GM19099 (cell line): ENCODE results near the gene BCAS4.

Experiments used
- POLR2A ChIP-seq: IDR thresholded peaks from 3 replicates; pipeline ENCODE4 v1.6.1; 2011; ENCODE audit warnings: low read depth; ENCODE audit not compliant: insufficient read length; ENCODE audit errors: extremely low read depth

The BCAS4 gene

DNA sequence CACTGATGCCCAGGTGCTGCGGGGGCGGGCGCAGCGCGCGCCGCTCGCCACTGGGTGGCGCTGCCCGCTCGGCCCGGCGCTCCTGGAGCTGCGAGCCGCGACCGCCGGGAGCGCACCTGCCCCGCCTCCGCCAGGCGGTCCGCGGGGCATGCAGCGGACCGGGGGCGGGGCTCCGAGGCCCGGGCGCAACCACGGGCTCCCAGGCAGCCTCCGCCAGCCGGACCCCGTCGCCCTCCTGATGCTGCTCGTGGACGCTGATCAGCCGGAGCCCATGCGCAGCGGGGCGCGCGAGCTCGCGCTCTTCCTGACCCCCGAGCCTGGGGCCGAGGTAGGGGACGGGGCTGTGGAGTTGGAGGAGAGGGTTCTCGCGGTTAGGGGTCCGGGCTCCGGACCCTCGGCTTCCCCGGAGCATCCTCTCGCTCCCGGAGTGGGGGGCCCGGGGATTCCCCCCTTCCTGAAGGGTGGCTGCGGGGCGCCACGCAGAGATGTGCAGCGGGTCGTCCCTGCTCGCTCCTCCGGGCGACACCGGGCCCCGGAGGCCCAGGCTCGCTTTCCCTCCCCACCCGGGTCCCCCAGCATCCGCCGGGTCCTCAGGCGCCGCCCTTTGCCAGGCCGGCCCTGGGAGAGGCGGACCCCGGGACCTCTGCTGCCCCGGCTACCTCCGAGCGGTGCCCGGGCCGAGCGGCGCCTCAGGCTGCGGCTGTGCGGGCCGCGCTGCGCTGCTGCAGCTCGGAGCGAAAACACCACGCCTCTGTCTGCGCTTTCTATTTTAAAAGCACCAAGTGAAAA lies at the start of gene BCAS4:
TSS of gene BCAS4 (plus strand) at position 216 of the 789 bp plus-strand sequence. CDS start at position 239, 23 bp downstream.
- TF ChIP-seq POLR2A, result peak; percentile 62

DNA sequence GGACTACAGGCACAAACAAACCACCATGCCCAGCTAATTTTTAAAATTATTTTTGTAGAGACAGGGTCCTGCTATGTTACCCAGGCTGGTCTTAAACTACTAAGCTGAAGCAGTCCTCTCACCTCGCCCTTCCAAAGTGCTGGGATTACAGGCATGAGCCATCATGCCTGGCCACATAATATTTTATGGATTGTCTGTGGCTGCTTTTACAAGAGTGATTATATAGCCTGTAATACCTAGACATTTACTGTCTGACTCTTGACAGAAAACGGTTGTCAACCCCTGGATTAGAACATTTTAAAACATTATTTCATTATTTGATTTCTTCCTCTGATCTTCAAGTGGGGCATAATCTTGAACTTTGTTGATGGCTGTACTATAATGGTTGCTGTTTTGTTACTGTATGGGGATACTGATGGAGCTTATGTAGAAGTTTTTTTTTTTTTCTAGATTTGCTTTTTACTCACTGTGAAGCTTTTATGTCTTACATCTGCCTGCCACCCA lies 49.2 kb upstream of the BCAS4 start:
- no peak for TF ChIP-seq POLR2A

- TF ChIP-seq POLR2A, result no peak
Measured at GRCh38 chr20:50746138-50746940, 48.5 kb upstream of the BCAS4 start.

GRCh38 chr20:50747275-50747674 lies 47.6 kb upstream of the BCAS4 start:
- no peak for TF ChIP-seq POLR2A

- TF ChIP-seq POLR2A, result no peak
Measured at GRCh38 chr20:50750145-50750671, 44.7 kb upstream of the BCAS4 start.

GRCh38 chr20:50753152-50753551 lies 41.7 kb upstream of the BCAS4 start:
- TF ChIP-seq POLR2A, result no peak

DNA sequence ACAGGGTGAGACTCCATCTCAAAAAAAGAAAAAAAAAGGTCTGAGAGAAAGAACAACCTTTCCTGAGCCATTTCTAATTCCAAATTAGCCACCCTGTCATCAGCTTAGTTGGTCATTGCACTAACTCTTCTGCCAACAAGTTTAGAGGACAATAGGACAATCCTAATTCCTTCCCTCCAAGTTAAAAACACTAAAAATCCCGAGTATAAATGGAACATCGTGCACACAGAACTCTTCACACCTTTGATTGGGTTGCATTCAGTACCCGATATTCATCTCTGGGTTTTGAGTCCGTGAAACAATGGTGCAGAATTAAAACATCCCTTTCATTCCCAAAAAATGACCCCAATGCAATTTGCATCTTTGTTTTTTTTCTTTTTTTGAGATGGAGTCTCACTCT lies 40.4 kb upstream of the BCAS4 start:
- no peak for TF ChIP-seq POLR2A

GRCh38 chr20:50756447-50756846 lies 38.4 kb upstream of the BCAS4 start:
- no peak for TF ChIP-seq POLR2A

GRCh38 chr20:50758469-50758868 lies 36.4 kb upstream of the BCAS4 start:
- no peak for TF ChIP-seq POLR2A

- TF ChIP-seq POLR2A, result no peak
Measured at GRCh38 chr20:50758992-50759391, 35.9 kb upstream of the BCAS4 start.

DNA sequence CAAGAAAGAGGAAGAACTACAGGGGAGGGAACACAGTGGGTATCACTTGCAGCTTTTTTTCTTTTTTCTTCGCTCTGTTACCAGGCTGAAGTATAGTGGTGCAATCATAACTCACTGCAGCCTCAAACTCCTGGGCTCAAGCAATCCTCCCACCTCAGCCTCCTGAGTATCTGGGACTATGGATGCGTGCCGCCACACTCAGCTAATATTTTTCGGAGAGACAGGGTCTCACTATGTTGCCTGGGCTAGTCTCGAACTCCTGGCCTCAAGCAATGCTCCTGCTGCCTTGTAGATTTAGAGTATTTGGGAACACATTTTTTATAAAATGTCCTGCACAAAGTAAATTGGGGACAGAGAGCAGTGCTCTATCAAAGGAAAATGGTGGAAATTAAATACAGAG lies 35.2 kb upstream of the BCAS4 start:
- no peak for TF ChIP-seq POLR2A

DNA sequence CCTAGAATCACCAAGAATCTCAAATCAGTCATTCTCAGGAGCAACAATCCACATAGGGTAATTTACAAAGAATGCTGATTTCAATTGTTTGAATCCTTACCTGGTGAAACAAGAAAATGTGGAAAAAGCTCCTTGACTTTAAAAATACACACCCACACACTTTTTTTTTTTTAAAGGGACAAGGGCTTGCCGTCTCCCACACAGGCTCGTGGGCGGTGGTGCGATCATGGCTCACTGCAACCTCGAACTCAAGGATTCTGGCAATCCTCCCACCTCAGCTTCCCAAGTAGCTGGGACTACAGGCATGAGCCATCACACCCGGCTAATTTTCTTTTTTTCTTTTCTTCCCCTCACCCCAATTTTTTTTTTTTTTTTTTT lies 32.8 kb upstream of the BCAS4 start:
- no peak for TF ChIP-seq POLR2A

GRCh38 chr20:50762435-50763220 lies 32.2 kb upstream of the BCAS4 start:
- TF ChIP-seq POLR2A, result no peak

- no peak for TF ChIP-seq POLR2A
Measured at GRCh38 chr20:50765674-50766073, 29.2 kb upstream of the BCAS4 start.

DNA sequence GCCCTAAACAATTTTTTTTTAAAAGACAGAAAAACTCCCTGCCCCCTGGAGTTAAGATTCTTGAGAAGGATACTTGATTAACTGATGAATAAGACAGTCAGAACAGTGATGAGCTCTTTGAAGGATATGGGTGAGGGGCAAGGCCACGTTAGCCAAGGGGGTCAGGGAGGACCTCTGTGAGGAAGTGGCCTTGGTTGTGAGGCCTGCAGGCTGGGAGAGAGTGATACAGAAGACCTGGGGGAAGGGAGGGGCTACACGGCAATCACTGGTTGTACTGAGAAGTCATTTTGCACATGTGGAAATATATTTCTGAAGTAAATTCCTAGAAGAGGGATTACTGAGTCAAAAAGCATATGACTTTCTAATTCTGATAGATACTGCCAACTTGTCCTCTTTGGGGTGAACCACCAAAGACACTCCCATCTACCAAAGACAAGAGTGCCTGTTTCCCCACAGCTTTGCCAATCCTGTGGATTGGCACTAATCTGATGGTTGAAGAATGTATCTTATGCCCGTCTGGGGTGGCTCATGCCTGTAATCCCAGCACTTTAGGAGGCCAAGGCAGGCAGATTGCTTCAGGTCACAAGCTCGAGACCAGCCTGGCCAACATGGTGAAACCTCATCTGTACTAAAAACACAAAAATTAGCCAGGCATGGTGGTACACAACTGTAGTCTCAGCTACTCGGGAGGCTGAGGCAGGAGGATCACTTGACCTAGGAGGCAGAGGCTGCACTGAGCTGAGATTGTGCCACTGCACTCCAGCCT lies 22.3 kb upstream of the BCAS4 start:
- no peak for TF ChIP-seq POLR2A

DNA sequence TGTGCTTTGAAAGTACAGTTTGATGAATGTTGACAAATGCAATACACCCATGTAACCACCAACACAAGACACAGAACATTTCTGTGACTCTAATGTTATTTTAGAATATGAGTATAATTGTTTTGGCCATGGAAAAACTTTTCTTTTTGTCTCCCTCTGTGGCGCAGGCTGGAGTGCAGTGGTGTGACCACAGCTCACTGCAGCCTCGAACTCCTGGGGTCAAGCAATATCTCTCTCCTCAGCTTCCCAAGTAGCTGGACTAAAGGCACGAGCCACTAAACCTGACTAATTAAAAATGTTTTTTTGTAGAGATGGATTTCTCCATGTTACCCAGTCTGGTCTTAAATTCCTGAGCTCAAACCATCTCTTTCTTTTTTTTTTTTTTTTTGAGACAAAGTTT lies 20.3 kb upstream of the BCAS4 start:
- TF ChIP-seq POLR2A, result no peak
